ENCODE data around the gene KIAA0232. TPM values are rescaled to one million over a fixed set of nuclear protein-coding genes. Genes with fewer than 3 reads are reported as not detected.

The KIAA0232 gene
- total RNA-seq, 1 donor from 2014 or later, result 27.2 TPM

- H3K4me1 Mint-ChIP-seq (ENCODE audit: unreplicated experiment), result peaks cover 8% of the 10 kb centered on the region
- peaks cover 8% of the 10 kb centered on the region for H3K27me3 Mint-ChIP-seq (ENCODE audit: unreplicated experiment)
- peak overlapping the region; percentile 47 for H3K4me3 Mint-ChIP-seq (ENCODE audit: unreplicated experiment)
- no peak overlapping the region for H3K27ac Mint-ChIP-seq (ENCODE audit: unreplicated experiment)
- no peaks in the 10 kb centered on the region for H3K9me3 Mint-ChIP-seq (ENCODE audit: unreplicated experiment)
- peaks cover 55% of the 10 kb centered on the region for H3K36me3 Mint-ChIP-seq (ENCODE audit: low read depth, unreplicated experiment)
- TF ChIP-seq, protein P1, sequence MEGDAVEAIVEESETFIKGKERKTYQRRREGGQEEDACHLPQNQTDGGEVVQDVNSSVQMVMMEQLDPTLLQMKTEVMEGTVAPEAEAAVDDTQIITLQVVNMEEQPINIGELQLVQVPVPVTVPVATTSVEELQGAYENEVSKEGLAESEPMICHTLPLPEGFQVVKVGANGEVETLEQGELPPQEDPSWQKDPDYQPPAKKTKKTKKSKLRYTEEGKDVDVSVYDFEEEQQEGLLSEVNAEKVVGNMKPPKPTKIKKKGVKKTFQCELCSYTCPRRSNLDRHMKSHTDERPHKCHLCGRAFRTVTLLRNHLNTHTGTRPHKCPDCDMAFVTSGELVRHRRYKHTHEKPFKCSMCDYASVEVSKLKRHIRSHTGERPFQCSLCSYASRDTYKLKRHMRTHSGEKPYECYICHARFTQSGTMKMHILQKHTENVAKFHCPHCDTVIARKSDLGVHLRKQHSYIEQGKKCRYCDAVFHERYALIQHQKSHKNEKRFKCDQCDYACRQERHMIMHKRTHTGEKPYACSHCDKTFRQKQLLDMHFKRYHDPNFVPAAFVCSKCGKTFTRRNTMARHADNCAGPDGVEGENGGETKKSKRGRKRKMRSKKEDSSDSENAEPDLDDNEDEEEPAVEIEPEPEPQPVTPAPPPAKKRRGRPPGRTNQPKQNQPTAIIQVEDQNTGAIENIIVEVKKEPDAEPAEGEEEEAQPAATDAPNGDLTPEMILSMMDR (IDR thresholded peaks at IDR 0.05; ENCODE audit: unreplicated experiment), result no peak
- DNase-seq (ENCODE audit: low spot score), result no peak
These were observed 96.0 kb downstream of the KIAA0232 start for GRCh38 chr4:6878451-6879059.

DNA sequence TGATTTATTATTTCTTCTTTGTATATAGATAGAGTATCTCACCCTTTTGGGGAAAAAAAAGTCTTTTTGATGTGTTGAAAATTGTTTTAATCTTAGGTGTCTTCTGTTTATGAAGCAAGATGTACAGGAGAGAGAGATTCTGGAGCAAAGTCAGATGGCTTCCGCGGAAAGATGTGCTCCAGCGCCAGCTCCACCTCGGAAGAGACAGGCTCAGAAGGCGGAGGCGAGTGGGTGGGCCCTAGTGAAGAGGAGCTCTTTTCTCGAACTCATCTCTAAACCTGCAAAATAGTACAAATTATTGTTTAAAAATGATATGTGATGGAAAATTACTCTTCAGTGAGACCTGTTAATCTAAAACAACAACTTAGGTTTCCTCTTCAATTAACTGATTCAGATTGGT lies 98.2 kb downstream of the KIAA0232 start:
- Mint-ChIP-seq H3K27ac (ENCODE audit: unreplicated experiment) (no peak overlapping the region), H3K9me3 (ENCODE audit: unreplicated experiment) (no peaks in the 10 kb centered on the region), H3K4me3 (ENCODE audit: unreplicated experiment) (peak overlapping the region; percentile 77), H3K27me3 (ENCODE audit: unreplicated experiment) (peaks cover 10% of the 10 kb centered on the region), H3K36me3 (ENCODE audit: low read depth, unreplicated experiment) (peaks cover 54% of the 10 kb centered on the region), H3K4me1 (ENCODE audit: unreplicated experiment) (peaks cover 15% of the 10 kb centered on the region)
- DNase-seq (ENCODE audit: low spot score), result no peak
- TF ChIP-seq, protein P1 (IDR thresholded peaks at IDR 0.05; ENCODE audit: unreplicated experiment), result no peak

- H3K4me1 Mint-ChIP-seq (ENCODE audit: unreplicated experiment), result peaks cover 10% of the 10 kb centered on the region
- no peak overlapping the region for H3K4me3 Mint-ChIP-seq (ENCODE audit: unreplicated experiment)
- no peak for DNase-seq (ENCODE audit: low spot score)
- peaks cover 42% of the 10 kb centered on the region for H3K36me3 Mint-ChIP-seq (ENCODE audit: low read depth, unreplicated experiment)
- H3K9me3 Mint-ChIP-seq (ENCODE audit: unreplicated experiment), result no peaks in the 10 kb centered on the region
- H3K27ac Mint-ChIP-seq (ENCODE audit: unreplicated experiment), result no peak overlapping the region
- H3K27me3 Mint-ChIP-seq (ENCODE audit: unreplicated experiment), result peaks cover 7% of the 10 kb centered on the region
- TF ChIP-seq, protein P1 (IDR thresholded peaks at IDR 0.05; ENCODE audit: unreplicated experiment), result no peak
These were observed 99.4 kb downstream of the KIAA0232 start for GRCh38 chr4:6881908-6882307.

DNA sequence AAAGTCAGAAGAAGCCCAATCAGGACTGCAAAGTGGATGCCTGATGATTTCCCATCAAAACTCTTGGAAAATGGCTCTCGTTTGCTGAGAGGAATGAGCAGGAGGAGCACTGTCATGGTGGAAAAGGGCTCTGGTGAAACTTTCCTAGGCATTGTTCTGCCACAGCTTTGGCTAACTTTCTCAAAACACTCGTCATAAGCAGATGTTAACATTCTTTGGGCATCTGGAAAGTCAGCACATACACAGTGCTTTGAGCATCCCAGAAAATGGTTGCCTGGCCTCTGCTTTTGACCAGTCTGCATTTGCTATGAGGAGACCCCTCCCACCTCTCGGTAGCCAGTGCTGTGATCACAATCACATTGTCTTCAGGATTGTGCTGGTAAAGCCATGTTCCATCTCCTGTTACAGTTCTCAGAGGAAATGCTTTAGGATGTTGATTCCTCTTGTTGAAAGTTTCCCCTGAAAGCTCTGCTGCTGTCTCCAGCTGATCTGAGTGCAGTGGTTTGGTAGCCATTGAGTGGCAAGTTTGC lies 101.9 kb downstream of the KIAA0232 start:
- Mint-ChIP-seq H3K4me3 (ENCODE audit: unreplicated experiment) (peak overlapping the region; percentile 24), H3K27me3 (ENCODE audit: unreplicated experiment) (peaks cover 6% of the 10 kb centered on the region), H3K4me1 (ENCODE audit: unreplicated experiment) (peaks cover 7% of the 10 kb centered on the region), H3K27ac (ENCODE audit: unreplicated experiment) (peak overlapping the region; percentile 89), H3K36me3 (ENCODE audit: low read depth, unreplicated experiment) (peaks cover 22% of the 10 kb centered on the region), H3K9me3 (ENCODE audit: unreplicated experiment) (no peaks in the 10 kb centered on the region)
- TF ChIP-seq, protein P1 (IDR thresholded peaks at IDR 0.05; ENCODE audit: unreplicated experiment), result no peak
- peak; percentile 46 for DNase-seq (ENCODE audit: low spot score)

DNA sequence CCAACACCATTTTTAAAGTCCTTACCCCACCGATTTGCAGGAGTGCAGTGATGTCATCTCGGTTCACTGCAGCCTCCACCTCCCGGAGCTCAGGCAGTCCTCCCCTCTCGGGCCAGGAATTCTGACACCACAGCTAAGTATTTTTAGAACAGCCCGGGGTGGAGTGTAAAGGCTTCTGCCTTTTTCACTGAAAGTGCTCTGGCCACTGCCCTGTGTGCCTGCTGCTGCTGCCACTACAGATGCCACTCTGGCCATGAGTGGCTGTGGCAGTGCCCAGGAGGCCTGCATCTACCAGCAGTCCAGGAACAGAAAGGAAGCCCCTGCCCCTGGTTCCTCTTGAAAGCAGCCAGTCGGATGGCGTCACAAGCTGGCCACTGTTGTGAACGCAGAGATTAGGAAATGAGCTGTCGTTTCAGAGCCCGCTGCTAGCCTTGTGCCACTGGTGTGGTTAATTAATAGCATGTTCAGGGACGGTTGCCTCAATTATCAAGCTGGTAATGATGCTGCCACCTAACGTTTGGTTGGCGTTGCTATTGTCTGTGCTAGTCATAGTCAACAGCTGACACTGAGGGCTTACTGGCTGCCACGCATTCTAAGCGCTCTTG lies 103.5 kb downstream of the KIAA0232 start:
- Mint-ChIP-seq H3K9me3 (ENCODE audit: unreplicated experiment) (no peaks in the 10 kb centered on the region), H3K4me3 (ENCODE audit: unreplicated experiment) (no peak overlapping the region), H3K27ac (ENCODE audit: unreplicated experiment) (no peak overlapping the region), H3K36me3 (ENCODE audit: low read depth, unreplicated experiment) (peaks cover 18% of the 10 kb centered on the region), H3K27me3 (ENCODE audit: unreplicated experiment) (peaks cover 6% of the 10 kb centered on the region), H3K4me1 (ENCODE audit: unreplicated experiment) (peaks cover 7% of the 10 kb centered on the region)
- TF ChIP-seq, protein P1 (IDR thresholded peaks at IDR 0.05; ENCODE audit: unreplicated experiment), result no peak
- DNase-seq (ENCODE audit: low spot score), result no peak

Measured in endothelial cell (in vitro differentiated cells).